GM18867 (cell line): Measurements from ENCODE around the gene DMKN.

Experiments
- ATAC-seq: cut with Tn5 transposase; IDR thresholded peaks from one replicate; pipeline ENCODE4 v1.9.1; 2021; ENCODE audit warnings: mild to moderate bottlenecking, moderate library complexity; ENCODE audit not compliant: unreplicated experiment

DMKN gene

GRCh38 chr19:35528218-35529038 is 15.0 kb upstream of the DMKN start, which contains the start of gene SBSN:
TSS of gene SBSN (minus strand) at chr19:35528311. CDS start at chr19:35528281, 30 bp downstream.
- ATAC-seq, result no peak

DNA sequence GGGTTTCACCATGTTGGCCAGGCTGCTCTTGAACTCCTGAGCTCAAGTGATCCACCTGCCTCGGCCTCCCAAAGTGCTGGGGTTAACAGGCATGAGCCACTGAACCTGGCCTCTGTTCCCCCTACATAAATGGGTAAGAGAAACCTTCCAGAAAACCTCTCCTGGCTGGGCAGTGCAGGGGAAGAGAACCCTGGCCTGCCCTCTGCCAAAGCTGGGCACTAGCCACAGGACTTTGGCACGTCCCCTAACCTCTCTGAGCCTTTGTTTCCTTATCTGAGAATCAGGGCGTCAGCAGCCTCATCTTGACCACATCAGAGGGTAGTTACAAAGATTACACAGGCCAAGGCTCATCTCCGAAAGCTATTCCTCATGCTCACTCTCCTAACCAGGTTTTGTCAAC is 12.4 kb upstream of the DMKN start:
- no peak for ATAC-seq

- ATAC-seq, result no peak
Measured at GRCh38 chr19:35524181-35524837, 10.9 kb upstream of the DMKN start.

DNA sequence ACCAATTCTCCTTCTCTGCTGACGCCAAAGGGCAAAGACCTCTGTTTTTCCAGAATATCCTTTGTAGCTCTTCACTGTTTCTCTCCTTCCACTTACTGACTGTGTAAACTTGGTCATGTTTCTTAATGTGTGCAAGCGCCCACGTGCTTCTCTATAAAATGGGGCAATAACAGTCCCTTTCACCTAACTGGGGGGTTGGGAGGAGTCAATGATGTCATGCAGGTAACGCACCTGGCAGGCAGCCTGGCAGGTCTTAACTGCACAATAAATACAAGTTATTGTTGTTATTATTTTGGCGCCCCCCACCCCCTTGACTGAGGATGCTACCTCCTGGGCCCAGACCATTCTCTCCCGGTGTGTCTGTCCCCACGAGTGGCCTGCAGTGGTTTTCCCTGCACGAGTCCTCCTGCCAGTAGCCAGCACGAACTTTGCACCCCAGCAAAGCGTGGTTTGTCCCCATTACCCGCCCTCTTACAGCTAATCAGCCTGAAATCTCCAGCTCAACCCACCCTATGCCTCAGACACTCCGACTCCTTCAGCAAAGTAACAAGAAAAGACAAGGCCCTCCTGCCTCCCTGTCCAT is 9.4 kb upstream of the DMKN start:
- no peak for ATAC-seq

- no peak for ATAC-seq
Measured at GRCh38 chr19:35521124-35521743, 7.8 kb upstream of the DMKN start.

GRCh38 chr19:35519291-35519690 is 5.8 kb upstream of the DMKN start:
- no peak for ATAC-seq

GRCh38 chr19:35518313-35518712 is 4.9 kb upstream of the DMKN start:
- ATAC-seq, result no peak

GRCh38 chr19:35517342-35517741 is 3.9 kb upstream of the DMKN start:
- no peak for ATAC-seq

DNA sequence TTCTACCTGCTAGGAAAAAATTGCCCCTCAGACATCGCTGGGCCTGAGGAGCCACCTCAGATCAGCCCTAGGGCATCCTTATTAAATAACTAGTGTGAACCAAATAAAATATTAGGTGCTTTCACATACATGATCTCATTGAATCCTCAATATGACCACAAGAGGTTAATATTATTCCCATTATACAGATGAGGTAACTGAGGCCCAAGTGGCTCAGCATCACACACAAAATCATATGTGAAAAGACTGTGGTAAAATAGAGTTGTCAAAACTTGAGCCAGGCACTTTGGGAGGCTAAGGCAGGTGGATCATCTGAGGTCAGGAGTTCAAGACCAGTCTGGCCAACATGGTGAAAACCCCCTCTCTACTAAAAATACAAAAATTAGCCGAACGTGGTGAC is 2.9 kb upstream of the DMKN start:
- ATAC-seq, result no peak

- ATAC-seq, result no peak
Measured at GRCh38 chr19:35514282-35514809, 897 bp upstream of the DMKN start.

GRCh38 chr19:35512831-35513627 is 420 bp downstream of the DMKN start:
- no peak for ATAC-seq

DNA sequence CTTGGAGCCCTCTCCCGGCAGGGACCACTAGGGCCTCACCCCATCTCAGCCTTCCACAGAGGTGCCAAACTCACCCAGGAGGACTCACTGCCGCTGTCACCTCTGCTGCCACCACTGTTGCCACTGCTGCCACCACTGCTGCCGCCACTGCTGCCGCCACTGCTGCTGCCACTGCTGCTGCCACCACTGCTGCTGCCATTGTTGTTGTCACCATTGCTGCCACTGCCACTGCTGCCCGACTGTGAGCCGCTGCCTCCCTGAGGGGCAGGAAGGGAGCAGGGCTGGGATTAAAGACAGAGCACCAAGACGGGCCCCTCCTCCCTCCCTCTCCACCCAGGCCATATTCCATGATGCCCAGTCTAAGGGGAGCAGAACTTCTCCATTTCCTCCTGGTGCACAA is 2.1 kb downstream of the DMKN start:
- ATAC-seq, result no peak

DNA sequence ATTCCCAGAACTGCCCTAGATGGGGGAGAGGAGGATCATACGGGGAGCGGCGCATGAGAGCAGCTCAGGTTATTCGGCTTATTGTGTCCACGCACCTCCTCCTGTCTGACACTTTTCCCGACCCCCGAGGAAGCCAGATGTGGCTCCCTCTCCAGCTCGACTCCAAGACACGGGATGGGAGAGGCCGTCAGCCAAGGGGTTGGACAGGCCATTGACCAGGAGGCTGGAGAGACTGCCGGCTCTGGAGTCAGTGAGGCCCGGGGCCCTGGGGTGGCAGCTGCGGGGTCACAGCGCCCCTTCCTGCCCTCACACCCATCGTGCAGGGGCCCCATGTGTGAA is 2.9 kb downstream of the DMKN start:
- ATAC-seq, result no peak

DNA sequence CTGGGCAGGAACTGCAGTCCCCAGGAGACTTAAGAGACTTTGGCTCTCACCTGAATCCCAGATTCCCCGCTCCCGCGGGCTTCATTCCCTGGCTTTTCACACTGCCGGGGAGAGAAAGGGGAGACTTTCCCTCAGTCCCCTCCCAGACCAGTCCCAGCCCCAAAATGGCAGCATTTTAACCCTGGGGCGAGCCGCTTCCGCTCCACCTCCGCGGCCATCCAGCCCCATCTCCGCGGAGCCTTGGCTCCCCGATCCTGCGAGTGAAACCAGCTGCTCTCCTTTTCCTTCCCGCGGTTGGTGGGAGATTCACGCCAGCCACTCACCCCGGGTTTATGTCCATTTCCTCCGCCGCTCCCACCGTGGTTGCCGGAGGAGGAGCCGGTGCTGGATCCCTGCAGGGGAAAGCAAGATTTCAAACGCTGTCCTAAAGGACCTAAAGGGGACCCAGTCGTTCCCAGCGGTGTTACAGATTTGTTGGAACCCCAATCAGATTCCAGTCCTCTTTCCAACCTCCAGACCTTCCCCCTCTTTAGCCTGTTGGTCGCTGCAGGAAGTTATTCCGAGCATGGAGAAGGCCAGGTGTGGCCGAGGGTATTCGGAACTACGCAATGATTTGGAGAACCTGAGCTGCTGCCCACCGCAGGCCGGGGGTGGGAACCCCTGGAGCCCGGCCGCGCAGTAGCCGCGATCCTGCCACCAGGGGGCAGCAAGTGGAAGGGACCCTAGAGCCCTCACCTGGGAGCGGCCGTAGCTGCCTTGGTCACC is 3.4 kb downstream of the DMKN start:
- no peak for ATAC-seq

DNA sequence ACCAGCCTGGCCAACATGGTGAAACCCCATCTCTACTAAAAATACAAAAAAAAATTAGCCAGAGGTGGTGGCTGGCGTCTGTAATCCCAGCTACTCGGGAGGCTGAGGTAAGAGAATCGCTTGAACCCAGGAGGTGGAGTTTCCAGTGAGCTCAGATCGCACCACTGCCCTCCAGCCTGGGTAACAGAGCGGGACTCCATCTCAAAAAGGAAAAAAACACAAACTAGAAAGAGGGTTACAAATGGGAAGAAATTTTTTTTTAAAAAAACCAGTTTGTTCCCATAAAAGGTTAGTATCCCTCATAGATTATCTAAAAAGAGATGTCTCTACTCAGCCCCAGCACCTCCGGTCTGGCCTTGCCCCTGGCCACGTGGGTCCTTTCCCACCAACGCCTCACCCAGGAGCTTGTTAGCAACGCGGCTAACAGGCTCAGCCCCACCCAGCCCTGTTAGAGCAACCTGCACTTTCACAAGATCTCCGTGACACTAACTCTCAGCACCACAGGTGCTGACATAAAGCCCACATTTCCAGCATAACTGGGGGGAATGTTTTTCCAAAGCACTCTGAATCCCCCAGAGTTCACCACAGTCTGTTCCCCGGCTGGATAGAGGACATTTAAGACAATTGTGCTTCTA is 4.3 kb downstream of the DMKN start:
- ATAC-seq, result no peak

- ATAC-seq, result no peak
Measured at GRCh38 chr19:35508129-35508528, 5.3 kb downstream of the DMKN start.

DNA sequence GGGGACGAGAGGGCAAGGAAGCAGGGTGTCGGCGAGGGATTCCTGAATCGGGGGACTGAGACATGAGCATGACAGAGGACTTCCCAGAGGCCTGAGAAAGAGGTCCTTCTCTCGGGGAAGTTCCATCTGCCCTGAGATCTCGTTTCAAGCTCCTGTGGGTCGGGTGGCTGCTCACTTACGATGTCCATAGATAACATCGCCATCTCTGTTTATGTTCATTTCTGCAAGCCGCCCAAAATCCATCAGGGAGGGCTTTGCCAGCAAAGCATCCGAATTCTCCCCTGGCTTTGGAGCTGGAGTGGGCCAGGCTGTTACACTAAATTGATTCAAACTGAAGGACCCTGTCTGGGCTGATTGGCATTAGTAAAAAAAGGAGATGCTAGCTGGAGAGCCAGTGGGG is 5.9 kb downstream of the DMKN start:
- ATAC-seq, result no peak

DNA sequence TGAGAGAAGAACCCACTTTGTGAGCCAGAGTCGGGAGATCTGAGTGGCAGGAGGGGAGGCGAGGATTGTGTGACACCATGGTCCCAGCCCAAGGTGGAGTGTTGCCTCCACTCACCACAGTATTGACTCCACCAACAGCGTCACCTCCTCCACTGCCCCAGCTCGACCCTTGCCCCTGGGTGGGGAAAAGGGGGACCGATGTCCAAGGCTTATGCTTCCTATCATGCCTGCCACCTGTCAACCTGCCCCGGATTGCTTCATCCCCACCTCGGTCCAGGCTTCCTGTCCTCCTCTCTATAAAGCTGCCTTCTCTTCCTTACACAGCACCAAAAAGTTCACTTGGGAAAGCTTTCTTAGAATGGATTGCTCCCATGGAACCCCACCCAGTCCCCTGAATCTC is 7.4 kb downstream of the DMKN start:
- ATAC-seq, result no peak

- no peak for ATAC-seq
Measured at GRCh38 chr19:35502751-35503150, 10.7 kb downstream of the DMKN start.
